GM12878 (cell line): Measurements from ENCODE around the gene CSN1S1. TPM values are rescaled to one million over a fixed set of nuclear protein-coding genes. Genes with fewer than 3 reads are reported as not detected.

Experiments
- ATAC-seq: fragments of 200-7000 bp; cut with Tn5 transposase; 3 replicates; pipeline ENCODE4 v1.9.1; 2020; ENCODE audit warnings: mild to moderate bottlenecking, moderate library complexity
- BruUV-seq: library from RNA; stranded (reverse); fragments of 400-500 nt; replicated peaks from 2 replicates; lab custom pipeline; 2021; lab: Mats Ljungman, UMichigan
- CTCF ChIA-PET: fragments of 300-600 bp; sonication (Branson Sonifier 250); formaldehyde crosslinking; extraction: SDS; loops from one replicate; lab custom pipeline; 2021; ENCODE audit warnings: inconsistent platforms; lab: Yijun Ruan, JAX
- POLR2A ChIA-PET: fragments of 350-600 bp; formaldehyde crosslinking; extraction: SDS; loops from one replicate; lab custom pipeline; 2021; ENCODE audit warnings: inconsistent platforms; lab: Charles Lee
- RAD21 ChIA-PET: fragments of 300-600 bp; sonication (Branson Sonifier 250); formaldehyde crosslinking; loops from one replicate; lab custom pipeline; 2023; ENCODE audit warnings: antibody characterized with exemption; ENCODE audit not compliant: unreplicated experiment; lab: Charles Lee
- SMC1A ChIA-PET: fragments of 300-600 bp; sonication (Branson Sonifier 250); formaldehyde crosslinking; loops from one replicate; lab custom pipeline; 2023; ENCODE audit not compliant: unreplicated experiment, uncharacterized antibody; lab: Charles Lee
- DNase-seq: peaks from one replicate; pipeline ENCODE4 v3.0.0-alpha.2; 2011; ENCODE audit warnings: low read depth, low spot score
- FAIRE-seq: peaks from 3 replicates; lab custom pipeline; 2011; peaks lifted over from hg19 to GRCh38; lab: Jason Lieb, UNC
- H2AFZ ChIP-seq: 2 replicates; pipeline ENCODE4 v1.6.0; 2011; ENCODE audit warnings: low read depth, low read length, control low read depth; ENCODE audit not compliant: control insufficient read depth
- H3K27ac ChIP-seq: 2 replicates; pipeline ENCODE4 v1.5.1; 2011; ENCODE audit warnings: control low read depth; ENCODE audit not compliant: control insufficient read depth, insufficient read depth
- H3K27me3 ChIP-seq, 2 experiments: replicated peaks in 1 of 2; 2 replicates each; pipeline versions ENCODE4 v1.6.0 to v1.6.1; 2011; ENCODE audit warnings: low read length in 1 of 2; ENCODE audit not compliant: control insufficient read depth in 2 of 2, insufficient read depth in 2 of 2
- H3K36me3 ChIP-seq, 2 experiments: 2 replicates each; pipeline ENCODE4 v1.5.1; 2011; ENCODE audit warnings: low read length in 1 of 2; ENCODE audit not compliant: control insufficient read depth in 2 of 2, insufficient read depth in 2 of 2
- H3K4me1 ChIP-seq: 2 replicates; pipeline ENCODE4 v1.6.1; 2011; ENCODE audit warnings: mild to moderate bottlenecking, low read length, moderate library complexity, mixed read lengths; ENCODE audit not compliant: control insufficient read depth, insufficient read depth
- H3K4me2 ChIP-seq: 2 replicates; pipeline ENCODE4 v1.6.0; 2011; ENCODE audit warnings: control low read depth; ENCODE audit not compliant: control insufficient read depth, insufficient read depth
- H3K4me3 ChIP-seq: fragments of 200-600 bp; sonication (generic); 2 replicates; pipeline ENCODE4 v1.5.1; 2016
- H3K79me2 ChIP-seq: 2 replicates; pipeline ENCODE4 v1.6.0; 2011; ENCODE audit warnings: low read length; ENCODE audit not compliant: control insufficient read depth, insufficient read depth
- H3K9ac ChIP-seq: 2 replicates; pipeline ENCODE4 v1.8.0; 2011; ENCODE audit warnings: low read length, control low read depth, mixed read lengths; ENCODE audit not compliant: control insufficient read depth, insufficient read depth
- H3K9me3 ChIP-seq: replicated peaks from 3 replicates; pipeline ENCODE4 v1.5.1; 2011; ENCODE audit warnings: mild to moderate bottlenecking, low read length; ENCODE audit not compliant: control insufficient read depth, insufficient read depth
- H4K20me1 ChIP-seq: 2 replicates; pipeline ENCODE4 v1.6.0; 2011; ENCODE audit not compliant: control insufficient read depth, insufficient read depth
- CREM ChIP-seq: IDR thresholded peaks from 2 replicates; pipeline ENCODE4 v1.6.1; 2014; ENCODE audit warnings: antibody characterized with exemption, low read depth
- ETV6 ChIP-seq, 2 experiments: fragments of 450-650 bp in 1 of 2; IDR thresholded peaks in 1 of 2; conservative IDR thresholded peaks in 1 of 2; 2 replicates each; pipeline ENCODE4 v1.6.1; 2014; ENCODE audit warnings: antibody characterized with exemption in 1 of 2, borderline replicate concordance in 1 of 2, low read depth in 1 of 2, mild to moderate bottlenecking in 1 of 2, moderate library complexity in 1 of 2
- JUNB ChIP-seq: IDR thresholded peaks from 2 replicates; pipeline ENCODE4 v1.6.1; 2016; ENCODE audit warnings: antibody characterized with exemption, mild to moderate bottlenecking
- NR2C2 ChIP-seq: IDR thresholded peaks from 2 replicates; pipeline ENCODE4 v1.6.1; 2011; ENCODE audit warnings: borderline replicate concordance, low read depth; ENCODE audit not compliant: control insufficient read depth, insufficient read length
- POLR2A ChIP-seq: IDR thresholded peaks from 2 replicates; pipeline ENCODE4 v1.6.1; 2011; ENCODE audit warnings: low read depth, mild to moderate bottlenecking, low read length
- RB1 ChIP-seq: fragments of 450-650 bp; formaldehyde crosslinking; IDR thresholded peaks from 2 replicates; pipeline ENCODE4 v1.6.1; 2017; ENCODE audit warnings: mild to moderate bottlenecking, borderline replicate concordance
- TAF1 ChIP-seq: IDR thresholded peaks from 2 replicates; pipeline ENCODE4 v1.6.1; 2011; ENCODE audit warnings: mild to moderate bottlenecking, low read depth, low read length, borderline replicate concordance
- YBX1 ChIP-seq: fragments of 450-650 bp; IDR thresholded peaks from 2 replicates; pipeline ENCODE4 v1.6.1; 2016; ENCODE audit warnings: antibody characterized with exemption
- ZBED1 ChIP-seq: IDR thresholded peaks from 2 replicates; pipeline ENCODE4 v1.6.1; 2016; ENCODE audit warnings: borderline replicate concordance
- ZNF217 ChIP-seq: fragments of 450-650 bp; IDR thresholded peaks from 2 replicates; pipeline ENCODE4 v1.6.1; 2017; ENCODE audit warnings: antibody characterized with exemption, mild to moderate bottlenecking
- WGBS: methylation state at CpG from one replicate; pipeline ENCODE4 v1.1.6; 2016; ENCODE audit warnings: low lambda C conversion rate; ENCODE audit not compliant: insufficient replicate concordance, insufficient coverage; ENCODE audit errors: missing lambda C conversion rate; 5-methylcytosine and 5-hydroxymethylcytosine counted together
- in situ Hi-C: fragments of 300-500 bp; cut with MboI; formaldehyde crosslinking; loops from 9 replicates; pipeline ENCODE4 v1.14.3; 2018; ENCODE audit warnings: mixed read lengths
- intact Hi-C: fragments of 100-400 bp; cut with micrococcal nuclease; formaldehyde crosslinking; loops from one replicate; pipeline ENCODE4 v1.14.2; 2022; ENCODE audit not compliant: unreplicated experiment
- polyA plus RNA-seq, 11 experiments: library from polyadenylated mRNA; depleted of rRNA in 4 of 11; unstranded in 6 of 11; stranded (reverse) in 5 of 11; fragments of >200 nt; fragmentation: Nextera tagmentation in 4 of 11; fragmentation: Illumina TruSeq in 1 of 11; extraction: Ambion mirVana in 4 of 11; extraction: Trizol in 1 of 11; gene quantifications; 1 replicate in 1 of 11; 2 replicates in 10 of 11; pipeline versions ENCODE4 v1.2.1 to v1.2.3, GENCODE V29; 2011 to 2016; ENCODE audit warnings: inconsistent platforms in 2 of 11, missing spikeins in 2 of 11, low read depth in 1 of 11
- total RNA-seq, 4 experiments: library from RNA; depleted of rRNA in 3 of 4; stranded (reverse); fragments of >200 nt in 3 of 4; fragmentation: Illumina TruSeq in 1 of 4; extraction: Trizol in 1 of 4; gene quantifications; 2 replicates each; pipeline versions ENCODE4 v1.2.1 to v1.2.3, GENCODE V29; 2013 to 2021
- TF ChIP-seq, protein P1 (sequence below), 3 experiments: IDR thresholded peaks in 2 of 3; conservative IDR thresholded peaks in 1 of 3; 2 replicates each; pipeline ENCODE4 v1.5.1; 2011; ENCODE audit warnings: low read depth in 3 of 3, low read length in 3 of 3, mild to moderate bottlenecking in 3 of 3, control low read depth in 2 of 3, moderate library complexity in 2 of 3, inconsistent platforms in 1 of 3, mixed read lengths in 1 of 3; ENCODE audit not compliant: control insufficient read depth in 2 of 3, insufficient read depth in 1 of 3; ENCODE audit errors: extremely low read depth in 1 of 3
- TF ChIP-seq, protein P2 (sequence below): IDR thresholded peaks from 2 replicates; pipeline ENCODE4 v1.6.1; 2012; ENCODE audit warnings: low read depth, low read length, improper control_type of control experiment
- TF ChIP-seq, protein P3 (sequence below): fragments of 450-650 bp; IDR thresholded peaks from 2 replicates; pipeline ENCODE4 v1.6.1; 2017; ENCODE audit warnings: mild to moderate bottlenecking, moderate library complexity

CSN1S1 gene
- total and polyA plus RNA-seq, 10 of the 15 experiments (the other 5 are each of a cell fraction or from before 2014, with no cell fraction given), result not detected

DNA sequence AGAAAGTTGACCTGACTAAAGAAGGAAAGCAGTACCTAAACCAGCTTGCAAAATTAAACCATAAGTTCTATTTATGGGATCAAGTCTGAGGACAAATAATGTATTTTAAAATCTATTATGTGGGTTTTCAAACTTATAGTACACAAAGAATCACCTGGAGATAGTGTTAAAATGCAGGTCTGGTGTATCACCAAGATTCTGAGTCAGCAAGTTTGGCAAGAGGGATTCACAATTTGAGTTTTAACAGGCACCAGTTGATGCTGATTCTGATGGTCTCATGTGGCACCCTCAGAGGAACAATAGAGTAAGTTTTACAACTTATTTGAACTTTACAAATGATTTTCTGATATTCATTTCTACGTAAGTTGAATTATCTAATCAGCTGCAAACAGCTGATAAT lies 55.8 kb downstream of the CSN1S1 start (continued):
- TF ChIP-seq, protein P1, sequence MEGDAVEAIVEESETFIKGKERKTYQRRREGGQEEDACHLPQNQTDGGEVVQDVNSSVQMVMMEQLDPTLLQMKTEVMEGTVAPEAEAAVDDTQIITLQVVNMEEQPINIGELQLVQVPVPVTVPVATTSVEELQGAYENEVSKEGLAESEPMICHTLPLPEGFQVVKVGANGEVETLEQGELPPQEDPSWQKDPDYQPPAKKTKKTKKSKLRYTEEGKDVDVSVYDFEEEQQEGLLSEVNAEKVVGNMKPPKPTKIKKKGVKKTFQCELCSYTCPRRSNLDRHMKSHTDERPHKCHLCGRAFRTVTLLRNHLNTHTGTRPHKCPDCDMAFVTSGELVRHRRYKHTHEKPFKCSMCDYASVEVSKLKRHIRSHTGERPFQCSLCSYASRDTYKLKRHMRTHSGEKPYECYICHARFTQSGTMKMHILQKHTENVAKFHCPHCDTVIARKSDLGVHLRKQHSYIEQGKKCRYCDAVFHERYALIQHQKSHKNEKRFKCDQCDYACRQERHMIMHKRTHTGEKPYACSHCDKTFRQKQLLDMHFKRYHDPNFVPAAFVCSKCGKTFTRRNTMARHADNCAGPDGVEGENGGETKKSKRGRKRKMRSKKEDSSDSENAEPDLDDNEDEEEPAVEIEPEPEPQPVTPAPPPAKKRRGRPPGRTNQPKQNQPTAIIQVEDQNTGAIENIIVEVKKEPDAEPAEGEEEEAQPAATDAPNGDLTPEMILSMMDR (IDR thresholded peaks at IDR 0.05 in 2 of 3, conservative IDR thresholded peaks at IDR 0.05 in 1 of 3; ENCODE audit: control insufficient read depth in 2 of 3, extremely low read depth in 1 of 3, insufficient read depth in 1 of 3, low read depth in 3 of 3, low read length in 3 of 3), result no peak
- TF ChIP-seq ZBED1 (no peak), YBX1 (no peak), ZNF217 (no peak)
- TF ChIP-seq, protein P2, sequence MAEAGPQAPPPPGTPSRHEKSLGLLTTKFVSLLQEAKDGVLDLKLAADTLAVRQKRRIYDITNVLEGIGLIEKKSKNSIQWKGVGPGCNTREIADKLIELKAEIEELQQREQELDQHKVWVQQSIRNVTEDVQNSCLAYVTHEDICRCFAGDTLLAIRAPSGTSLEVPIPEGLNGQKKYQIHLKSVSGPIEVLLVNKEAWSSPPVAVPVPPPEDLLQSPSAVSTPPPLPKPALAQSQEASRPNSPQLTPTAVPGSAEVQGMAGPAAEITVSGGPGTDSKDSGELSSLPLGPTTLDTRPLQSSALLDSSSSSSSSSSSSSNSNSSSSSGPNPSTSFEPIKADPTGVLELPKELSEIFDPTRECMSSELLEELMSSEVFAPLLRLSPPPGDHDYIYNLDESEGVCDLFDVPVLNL, result no peak

DNA sequence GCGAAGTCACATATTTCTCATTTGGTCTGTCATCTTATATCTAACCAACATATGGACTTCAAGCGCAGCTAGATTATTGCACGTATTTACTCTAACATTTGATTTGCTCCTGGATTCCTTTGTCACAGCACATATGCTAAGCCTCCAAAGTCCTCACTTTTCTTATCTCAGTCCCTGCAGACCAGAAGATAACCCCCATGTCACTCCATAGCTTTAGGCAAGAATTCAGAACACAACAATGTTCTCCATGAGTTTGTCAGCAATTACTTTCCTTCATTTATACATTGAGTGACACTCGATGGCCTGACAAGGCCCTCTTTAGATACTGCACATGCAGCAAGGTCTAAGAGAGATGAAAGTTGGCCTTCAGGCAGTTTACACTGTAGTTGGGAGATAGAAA lies 60.1 kb downstream of the CSN1S1 start:
- Histone ChIP-seq H3K27ac (no peak overlapping the region), H3K79me2 (no peaks in the 10 kb centered on the region), H3K27me3 (no peaks in the 10 kb centered on the region), H3K4me2 (no peak overlapping the region), H2AFZ (no peak overlapping the region), H3K9ac (no peak overlapping the region), H3K36me3 (no peaks in the 10 kb centered on the region), H3K4me3 (no peak overlapping the region), H3K9me3 (no peaks in the 10 kb centered on the region), H3K4me1 (no peaks in the 10 kb centered on the region), H4K20me1 (no peaks in the 10 kb centered on the region)
- DNase-seq (no peak), FAIRE-seq (no peak), ATAC-seq (no peak)
- WGBS, result 49% methylated on average over 4 of the region's 4 CpGs
- ChIA-PET POLR2A (no interaction called here), SMC1A (interaction anchor here (0.6 kb wide), 1 partner anchor 436 kb away, joined by 3 read pairs; no protein-coding TSS in a partner anchor), CTCF (no interaction called here), RAD21 (no interaction called here)
- intact Hi-C loops, result no loop called here
- in situ Hi-C loops, result no loop called here
- BruUV-seq, result no TSS peak
- TF ChIP-seq TAF1 (no peak), CREM (no peak), JUNB (no peak), POLR2A (no peak), NR2C2 (no peak), ETV6 (conservative IDR thresholded peaks at IDR 0.05 in 1 of 2, IDR thresholded peaks at IDR 0.05 in 1 of 2; ENCODE audit: borderline replicate concordance in 1 of 2, low read depth in 1 of 2) (no peak), RB1 (no peak)
- TF ChIP-seq, protein P3, sequence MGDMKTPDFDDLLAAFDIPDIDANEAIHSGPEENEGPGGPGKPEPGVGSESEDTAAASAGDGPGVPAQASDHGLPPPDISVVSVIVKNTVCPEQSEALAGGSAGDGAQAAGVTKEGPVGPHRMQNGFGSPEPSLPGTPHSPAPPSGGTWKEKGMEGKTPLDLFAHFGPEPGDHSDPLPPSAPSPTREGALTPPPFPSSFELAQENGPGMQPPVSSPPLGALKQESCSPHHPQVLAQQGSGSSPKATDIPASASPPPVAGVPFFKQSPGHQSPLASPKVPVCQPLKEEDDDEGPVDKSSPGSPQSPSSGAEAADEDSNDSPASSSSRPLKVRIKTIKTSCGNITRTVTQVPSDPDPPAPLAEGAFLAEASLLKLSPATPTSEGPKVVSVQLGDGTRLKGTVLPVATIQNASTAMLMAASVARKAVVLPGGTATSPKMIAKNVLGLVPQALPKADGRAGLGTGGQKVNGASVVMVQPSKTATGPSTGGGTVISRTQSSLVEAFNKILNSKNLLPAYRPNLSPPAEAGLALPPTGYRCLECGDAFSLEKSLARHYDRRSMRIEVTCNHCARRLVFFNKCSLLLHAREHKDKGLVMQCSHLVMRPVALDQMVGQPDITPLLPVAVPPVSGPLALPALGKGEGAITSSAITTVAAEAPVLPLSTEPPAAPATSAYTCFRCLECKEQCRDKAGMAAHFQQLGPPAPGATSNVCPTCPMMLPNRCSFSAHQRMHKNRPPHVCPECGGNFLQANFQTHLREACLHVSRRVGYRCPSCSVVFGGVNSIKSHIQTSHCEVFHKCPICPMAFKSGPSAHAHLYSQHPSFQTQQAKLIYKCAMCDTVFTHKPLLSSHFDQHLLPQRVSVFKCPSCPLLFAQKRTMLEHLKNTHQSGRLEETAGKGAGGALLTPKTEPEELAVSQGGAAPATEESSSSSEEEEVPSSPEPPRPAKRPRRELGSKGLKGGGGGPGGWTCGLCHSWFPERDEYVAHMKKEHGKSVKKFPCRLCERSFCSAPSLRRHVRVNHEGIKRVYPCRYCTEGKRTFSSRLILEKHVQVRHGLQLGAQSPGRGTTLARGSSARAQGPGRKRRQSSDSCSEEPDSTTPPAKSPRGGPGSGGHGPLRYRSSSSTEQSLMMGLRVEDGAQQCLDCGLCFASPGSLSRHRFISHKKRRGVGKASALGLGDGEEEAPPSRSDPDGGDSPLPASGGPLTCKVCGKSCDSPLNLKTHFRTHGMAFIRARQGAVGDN, result no peak
